Chondrocyte (in vitro differentiated cells): ENCODE measurements around the gene MICALL2. TPM values are rescaled to one million over a fixed set of nuclear protein-coding genes. Genes with fewer than 3 reads are reported as not detected.

Experiments
- DNase-seq: peaks from one replicate; pipeline ENCODE4 v3.0.0; 2021; ENCODE audit warnings: mixed read lengths, low spot score
- H3K27ac Mint-ChIP-seq: one replicate; pipeline ENCODE4 v1.8.0; 2021; ENCODE audit warnings: mild to moderate bottlenecking, moderate library complexity, mixed read lengths; ENCODE audit not compliant: unreplicated experiment
- H3K27me3 Mint-ChIP-seq: 2 replicates; pipeline ENCODE4 v1.8.0; 2021; ENCODE audit warnings: low read depth, mixed read lengths
- H3K36me3 Mint-ChIP-seq: 2 replicates; pipeline ENCODE4 v1.8.0; 2021; ENCODE audit warnings: low read depth, mixed read lengths
- H3K4me1 Mint-ChIP-seq: 2 replicates; pipeline ENCODE4 v1.8.0; 2021; ENCODE audit warnings: low read depth, mild to moderate bottlenecking, mixed read lengths
- H3K4me3 Mint-ChIP-seq: one replicate; pipeline ENCODE4 v1.8.0; 2021; ENCODE audit warnings: mild to moderate bottlenecking, moderate library complexity, mixed read lengths; ENCODE audit not compliant: unreplicated experiment
- H3K9me3 Mint-ChIP-seq: 2 replicates; pipeline ENCODE4 v1.8.0; 2021; ENCODE audit warnings: low read depth, mixed read lengths
- CTCF ChIP-seq: fragments of 200-600 bp; sonication (generic); IDR thresholded peaks from 2 replicates; pipeline ENCODE4 v1.5.0; 2021; ENCODE audit warnings: antibody characterized with exemption, mild to moderate bottlenecking, moderate library complexity
- total RNA-seq: library from RNA; stranded (reverse); gene quantifications from 3 replicates; pipeline ENCODE4 v1.2.1, GENCODE V29; 2021

The MICALL2 gene
- total RNA-seq, 1 donor from 2014 or later, result 44.5 TPM

- Mint-ChIP-seq H3K9me3 (no peaks in the 10 kb centered on the region), H3K27ac (no peak overlapping the region), H3K36me3 (peaks cover 18% of the 10 kb centered on the region), H3K4me3 (no peak overlapping the region), H3K27me3 (no peaks in the 10 kb centered on the region), H3K4me1 (no peaks in the 10 kb centered on the region)
- no peak for TF ChIP-seq CTCF
- no peak for DNase-seq
Observed at GRCh38 chr7:1481300-1481699, 22.0 kb upstream of the MICALL2 start.

DNA sequence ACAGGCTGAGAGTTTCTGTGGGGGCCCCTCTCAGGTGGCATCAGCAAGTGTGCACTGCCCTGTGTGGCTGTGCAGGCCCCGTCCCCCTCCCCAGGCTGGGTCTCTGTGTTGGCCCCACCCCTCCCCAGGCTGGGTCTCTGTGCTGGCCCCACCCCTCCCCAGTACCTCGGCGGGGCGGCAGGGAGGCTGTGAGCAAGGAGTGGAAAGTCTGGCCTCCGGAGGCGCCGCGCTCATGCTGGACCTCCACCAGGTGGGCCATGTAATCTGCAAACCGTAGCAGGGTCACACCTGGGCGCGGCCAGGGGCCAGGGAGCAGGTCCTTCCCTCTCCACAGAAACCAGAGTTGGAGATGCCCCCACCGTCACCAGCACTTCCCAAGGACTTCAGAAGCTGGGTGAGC lies 21.4 kb upstream of the MICALL2 start:
- TF ChIP-seq CTCF, result no peak
- no peaks in the 10 kb centered on the region for H3K4me1 Mint-ChIP-seq
- no peaks in the 10 kb centered on the region for H3K9me3 Mint-ChIP-seq
- DNase-seq, result no peak
- peaks cover 15% of the 10 kb centered on the region for H3K36me3 Mint-ChIP-seq
- H3K4me3 Mint-ChIP-seq, result no peak overlapping the region
- no peaks in the 10 kb centered on the region for H3K27me3 Mint-ChIP-seq
- H3K27ac Mint-ChIP-seq, result no peak overlapping the region

- H3K27ac Mint-ChIP-seq, result no peak overlapping the region
- no peaks in the 10 kb centered on the region for H3K4me1 Mint-ChIP-seq
- no peak for TF ChIP-seq CTCF
- peaks cover 13% of the 10 kb centered on the region for H3K36me3 Mint-ChIP-seq
- H3K9me3 Mint-ChIP-seq, result no peaks in the 10 kb centered on the region
- no peak overlapping the region for H3K4me3 Mint-ChIP-seq
- DNase-seq, result no peak
- no peaks in the 10 kb centered on the region for H3K27me3 Mint-ChIP-seq
Observed at GRCh38 chr7:1479287-1479686, 20.0 kb upstream of the MICALL2 start.

GRCh38 chr7:1478480-1478879 lies 19.2 kb upstream of the MICALL2 start:
- Mint-ChIP-seq H3K4me3 (no peak overlapping the region), H3K27ac (no peak overlapping the region), H3K36me3 (peaks cover 11% of the 10 kb centered on the region), H3K27me3 (no peaks in the 10 kb centered on the region), H3K4me1 (no peaks in the 10 kb centered on the region), H3K9me3 (no peaks in the 10 kb centered on the region)
- TF ChIP-seq CTCF, result no peak
- no peak for DNase-seq

DNA sequence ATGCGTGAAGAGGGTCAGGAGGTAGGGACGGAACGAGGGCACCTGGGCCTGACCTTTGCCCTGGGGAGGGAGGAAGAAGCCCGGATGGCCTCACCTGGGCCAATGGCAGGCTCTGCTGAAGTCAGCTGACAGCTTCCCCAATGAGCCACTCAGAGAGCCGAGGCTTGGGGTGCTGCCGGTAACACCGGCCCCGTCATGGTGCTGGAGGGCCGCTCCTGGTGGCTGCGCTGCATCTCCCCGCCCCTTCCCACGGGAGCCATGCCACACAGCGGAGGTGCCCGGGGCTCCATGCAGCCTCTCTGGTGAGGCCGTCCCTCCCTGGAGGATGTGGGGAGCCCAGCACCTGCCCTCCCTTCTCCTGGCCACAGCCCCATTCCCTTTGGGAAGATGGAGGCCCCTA lies 17.6 kb upstream of the MICALL2 start:
- Mint-ChIP-seq H3K27me3 (no peaks in the 10 kb centered on the region), H3K27ac (no peak overlapping the region), H3K36me3 (peaks cover 6% of the 10 kb centered on the region), H3K9me3 (no peaks in the 10 kb centered on the region), H3K4me1 (no peaks in the 10 kb centered on the region), H3K4me3 (no peak overlapping the region)
- no peak for TF ChIP-seq CTCF
- no peak for DNase-seq
